GM23338 (cell line): ENCODE data around the gene EXOC6B. TPM values are rescaled to one million over a fixed set of nuclear protein-coding genes. Genes with fewer than 3 reads are reported as not detected.

Experiments
- ATAC-seq: fragments of 200-7000 bp; cut with Tn5 transposase; 3 replicates; pipeline ENCODE4 v1.9.1; 2020
- DNase-seq: peaks from one replicate; pipeline ENCODE4 v3.0.0-alpha.2; 2015; ENCODE audit warnings: low spot score
- H2AFZ ChIP-seq: fragments of 200-600 bp; sonication (generic); 2 replicates; pipeline ENCODE4 v1.8.0; 2016; ENCODE audit warnings: antibody characterized with exemption, mild to moderate bottlenecking, moderate library complexity
- H3F3A ChIP-seq: fragments of 200-600 bp; sonication (generic); replicated peaks from 2 replicates; pipeline ENCODE4 v1.8.0; 2017; ENCODE audit warnings: antibody characterized with exemption, mixed run types, low read depth
- H3K27ac ChIP-seq: fragments of 200-600 bp; sonication (generic); 2 replicates; pipeline ENCODE4 v1.6.1; 2016; ENCODE audit warnings: low read depth
- H3K27me3 ChIP-seq: fragments of 200-600 bp; sonication (generic); 2 replicates; pipeline ENCODE4 v1.8.0; 2016; ENCODE audit warnings: mild to moderate bottlenecking, mixed run types, moderate library complexity; ENCODE audit not compliant: insufficient read depth
- H3K36me3 ChIP-seq: fragments of 200-600 bp; sonication (generic); 2 replicates; pipeline ENCODE4 v1.8.0; 2016; ENCODE audit warnings: mild to moderate bottlenecking; ENCODE audit not compliant: insufficient read depth
- H3K4me1 ChIP-seq: fragments of 200-600 bp; sonication (generic); 2 replicates; pipeline ENCODE4 v1.8.0; 2016; ENCODE audit warnings: mild to moderate bottlenecking, moderate library complexity; ENCODE audit not compliant: insufficient read depth
- H3K4me2 ChIP-seq: fragments of 200-600 bp; sonication (generic); 2 replicates; pipeline ENCODE4 v1.7.1; 2017; ENCODE audit warnings: mixed run types
- H3K4me3 ChIP-seq: fragments of 200-600 bp; sonication (generic); 2 replicates; pipeline ENCODE4 v1.6.1; 2016; ENCODE audit warnings: mixed run types
- H3K79me2 ChIP-seq: fragments of 200-600 bp; sonication (generic); replicated peaks from 2 replicates; pipeline ENCODE4 v1.8.0; 2017; ENCODE audit warnings: mild to moderate bottlenecking; ENCODE audit not compliant: insufficient read depth
- H3K9me2 ChIP-seq: fragments of 200-600 bp; sonication (generic); 2 replicates; pipeline ENCODE4 v1.8.0; 2017; ENCODE audit not compliant: insufficient read depth
- H4K20me1 ChIP-seq: fragments of 200-600 bp; sonication (generic); replicated peaks from 2 replicates; pipeline ENCODE4 v1.8.0; 2017; ENCODE audit warnings: mild to moderate bottlenecking; ENCODE audit not compliant: insufficient read depth
- H3K27ac Mint-ChIP-seq: 2 replicates; pipeline ENCODE4 v1.8.0; 2020; ENCODE audit warnings: inconsistent platforms, mild to moderate bottlenecking, moderate library complexity, mixed read lengths
- H3K27me3 Mint-ChIP-seq: 3 replicates; pipeline ENCODE4 v1.8.0; 2022; ENCODE audit warnings: low read depth, mild to moderate bottlenecking, moderate library complexity, mixed read lengths, inconsistent platforms; ENCODE audit not compliant: insufficient read depth, poor library complexity
- H3K36me3 Mint-ChIP-seq: 3 replicates; pipeline ENCODE4 v1.8.0; 2021; ENCODE audit warnings: low read depth, mild to moderate bottlenecking, inconsistent platforms, moderate library complexity, mixed read lengths
- H3K4me1 Mint-ChIP-seq: 3 replicates; pipeline ENCODE4 v1.8.0; 2020; ENCODE audit warnings: mild to moderate bottlenecking, inconsistent platforms, mixed read lengths
- H3K4me3 Mint-ChIP-seq: 3 replicates; pipeline ENCODE4 v1.8.0; 2021; ENCODE audit warnings: moderate library complexity, mild to moderate bottlenecking, inconsistent platforms, mixed read lengths
- H3K9me3 Mint-ChIP-seq: 3 replicates; pipeline ENCODE4 v1.8.0; 2020; ENCODE audit warnings: moderate library complexity, mild to moderate bottlenecking, inconsistent platforms, mixed read lengths
- CREB1 ChIP-seq: fragments of 250-450 bp; sonication (Bioruptor Pico); IDR thresholded peaks from 2 replicates; pipeline ENCODE4 v1.5.0; 2020; ENCODE audit warnings: low read depth, mild to moderate bottlenecking, moderate library complexity
- CTCF ChIP-seq, 2 experiments: fragments of 200-600 bp in 1 of 2; sonication (generic) in 1 of 2; conservative IDR thresholded peaks; 2 replicates each; pipeline versions ENCODE4 v1.5.1 to v1.6.1; 2016 to 2017; ENCODE audit warnings: antibody characterized with exemption in 2 of 2, low read depth in 2 of 2, mild to moderate bottlenecking in 2 of 2, moderate library complexity in 1 of 2
- ETS1 ChIP-seq: IDR thresholded peaks from 2 replicates; pipeline ENCODE4 v1.6.1; 2016; ENCODE audit warnings: antibody characterized with exemption
- EZH2 ChIP-seq: fragments of 200-600 bp; sonication (generic); IDR thresholded peaks from one replicate; pipeline ENCODE4 v1.8.0; 2017; ENCODE audit warnings: antibody characterized with exemption, mild to moderate bottlenecking, low read depth; ENCODE audit not compliant: unreplicated experiment
- EZH2phosphoT487 ChIP-seq: fragments of 200-600 bp; sonication (generic); IDR thresholded peaks from one replicate; pipeline ENCODE4 v1.8.1; 2018; ENCODE audit warnings: antibody characterized with exemption; ENCODE audit not compliant: unreplicated experiment
- JUNB ChIP-seq: IDR thresholded peaks from one replicate; pipeline ENCODE4 v1.6.1; 2016; ENCODE audit warnings: antibody characterized with exemption; ENCODE audit not compliant: unreplicated experiment
- NANOG ChIP-seq: IDR thresholded peaks from 2 replicates; pipeline ENCODE4 v1.6.1; 2016; ENCODE audit warnings: antibody characterized with exemption, borderline replicate concordance
- POLR2AphosphoS5 ChIP-seq: IDR thresholded peaks from 2 replicates; pipeline ENCODE4 v1.6.1; 2016; ENCODE audit warnings: antibody characterized with exemption, low read depth
- REST ChIP-seq: IDR thresholded peaks from one replicate; pipeline ENCODE4 v1.6.1; 2018; ENCODE audit warnings: antibody characterized with exemption; ENCODE audit not compliant: unreplicated experiment
- STAT1 ChIP-seq: IDR thresholded peaks from one replicate; pipeline ENCODE4 v1.6.1; 2016; ENCODE audit warnings: antibody characterized with exemption; ENCODE audit not compliant: unreplicated experiment
- ZNF114 ChIP-seq: fragments of 250-450 bp; sonication (Bioruptor Pico); IDR thresholded peaks from 2 replicates; pipeline ENCODE4 v1.5.0; 2020; ENCODE audit warnings: mild to moderate bottlenecking, moderate library complexity
- ZNF331 ChIP-seq: fragments of 250-450 bp; sonication (Bioruptor Pico); IDR thresholded peaks from 2 replicates; pipeline ENCODE4 v1.5.0; 2020; ENCODE audit warnings: low read depth, mild to moderate bottlenecking, moderate library complexity
- ZNF462 ChIP-seq: fragments of 250-450 bp; sonication (Bioruptor Pico); IDR thresholded peaks from 2 replicates; pipeline ENCODE4 v1.5.0; 2020; ENCODE audit warnings: mild to moderate bottlenecking, moderate library complexity
- polyA plus RNA-seq: library from polyadenylated mRNA; unstranded; fragments of >200 nt; fragmentation: Nextera tagmentation; extraction: Ambion mirVana; gene quantifications from 2 replicates; pipeline ENCODE4 v1.2.1, GENCODE V29; 2016
- total RNA-seq: library from RNA; depleted of rRNA; stranded (reverse); fragments of >200 nt; shearing (Covaris generic); gene quantifications from 2 replicates; pipeline ENCODE4 v1.2.3, GENCODE V29; 2014

The EXOC6B gene
- total and polyA plus RNA-seq, 2 experiments from 2014 or later = 7.2 to 45.9 TPM

GRCh38 chr2:72554381-72554780, 271.5 kb downstream of the EXOC6B start:
- Mint-ChIP-seq H3K27me3 (no peaks in the 10 kb centered on the region), H3K27ac (no peak overlapping the region)

More at GRCh38 chr2:72554381-72554780, 271.5 kb downstream of the EXOC6B start:
- DNase-seq = no peak
- Histone ChIP-seq H3K4me1 (0 out of 2 replicates have a peak, but pooled peaks cover 4% of the 10 kb centered on the region), H3K36me3 (no peaks in the 10 kb centered on the region), H3F3A (no peaks in the 10 kb centered on the region), H3K27ac (no peak overlapping the region), H2AFZ (no peak overlapping the region), H3K27me3 (no peaks in the 10 kb centered on the region), H3K9me2 (no peaks in the 10 kb centered on the region), H4K20me1 (no peaks in the 10 kb centered on the region), H3K4me3 (no peak overlapping the region), H3K4me2 (no peak overlapping the region), H3K79me2 (no peaks in the 10 kb centered on the region)
- Mint-ChIP-seq H3K4me1 (no peaks in the 10 kb centered on the region), H3K9me3 (peaks cover 7% of the 10 kb centered on the region; the same call in 2 of the 3 replicates), H3K36me3 (peaks cover 13% of the 10 kb centered on the region; the same call in 2 of the 3 replicates), H3K4me3 (no peak overlapping the region)
- ATAC-seq = no peak
- TF ChIP-seq CREB1 (CRISPR knock-in tag) = no peak
- no peak for TF ChIP-seq REST
- no peak for TF ChIP-seq EZH2
- no peak for TF ChIP-seq ZNF331 (CRISPR knock-in tag)
- TF ChIP-seq NANOG = no peak
- TF ChIP-seq ZNF462 (CRISPR knock-in tag) = no peak
- no peak for TF ChIP-seq CTCF (conservative IDR thresholded peaks at IDR 0.05; ENCODE audit: low read depth in 2 of 2)
- TF ChIP-seq STAT1 = no peak
- TF ChIP-seq POLR2AphosphoS5 = no peak
- TF ChIP-seq ZNF114 (CRISPR knock-in tag) = no peak
- no peak for TF ChIP-seq EZH2phosphoT487
- TF ChIP-seq JUNB = no peak
- TF ChIP-seq ETS1 = no peak
